ENCODE results near the gene TRNAU1AP.

DNA sequence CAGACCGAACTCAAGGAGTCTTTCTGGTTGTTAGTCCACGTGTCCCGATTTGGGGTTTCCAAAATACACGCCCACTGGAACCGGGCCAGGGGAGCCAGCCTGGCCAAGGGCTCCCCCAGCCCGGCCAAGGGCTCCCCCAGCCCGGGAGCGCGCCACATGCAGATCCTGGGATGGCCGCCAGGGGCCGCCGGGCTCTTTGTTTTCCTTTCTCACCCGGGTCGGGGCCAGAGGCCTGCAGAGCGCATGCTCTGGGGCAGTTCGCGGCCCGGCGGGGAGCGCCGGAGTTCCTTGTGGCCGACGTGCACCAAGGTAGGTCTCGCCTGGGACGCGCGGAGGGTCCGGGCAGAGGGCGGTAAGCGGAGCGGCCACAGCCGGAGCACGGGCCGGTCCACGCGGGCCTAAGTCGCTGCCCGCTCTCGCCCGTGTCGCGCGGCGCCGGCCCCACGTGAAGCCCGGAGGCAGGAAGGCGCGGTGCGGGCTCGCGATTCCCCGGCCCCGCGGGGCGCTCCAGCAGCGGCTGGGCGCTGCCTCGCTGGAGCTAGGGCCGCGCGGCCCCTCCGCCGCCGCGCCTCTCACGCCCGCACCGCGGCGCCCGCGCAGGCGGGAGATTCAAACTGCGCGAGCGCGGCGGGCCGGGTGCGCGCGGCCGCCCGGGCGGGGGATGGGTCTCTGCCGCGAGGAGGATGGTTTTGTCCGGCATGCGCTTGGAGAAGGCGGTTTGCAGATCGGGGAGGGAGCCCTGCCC is 34.7 kb upstream of the TRNAU1AP start:
- TF ChIP-seq, protein P1, sequence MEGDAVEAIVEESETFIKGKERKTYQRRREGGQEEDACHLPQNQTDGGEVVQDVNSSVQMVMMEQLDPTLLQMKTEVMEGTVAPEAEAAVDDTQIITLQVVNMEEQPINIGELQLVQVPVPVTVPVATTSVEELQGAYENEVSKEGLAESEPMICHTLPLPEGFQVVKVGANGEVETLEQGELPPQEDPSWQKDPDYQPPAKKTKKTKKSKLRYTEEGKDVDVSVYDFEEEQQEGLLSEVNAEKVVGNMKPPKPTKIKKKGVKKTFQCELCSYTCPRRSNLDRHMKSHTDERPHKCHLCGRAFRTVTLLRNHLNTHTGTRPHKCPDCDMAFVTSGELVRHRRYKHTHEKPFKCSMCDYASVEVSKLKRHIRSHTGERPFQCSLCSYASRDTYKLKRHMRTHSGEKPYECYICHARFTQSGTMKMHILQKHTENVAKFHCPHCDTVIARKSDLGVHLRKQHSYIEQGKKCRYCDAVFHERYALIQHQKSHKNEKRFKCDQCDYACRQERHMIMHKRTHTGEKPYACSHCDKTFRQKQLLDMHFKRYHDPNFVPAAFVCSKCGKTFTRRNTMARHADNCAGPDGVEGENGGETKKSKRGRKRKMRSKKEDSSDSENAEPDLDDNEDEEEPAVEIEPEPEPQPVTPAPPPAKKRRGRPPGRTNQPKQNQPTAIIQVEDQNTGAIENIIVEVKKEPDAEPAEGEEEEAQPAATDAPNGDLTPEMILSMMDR (IDR thresholded peaks at IDR 0.05): peak in 6 of 7 experiments; percentile 16 to 100 (median 98)
- TF ChIP-seq EP300 (IDR thresholded peaks at IDR 0.05) (no peak), POLR2A (IDR thresholded peaks at IDR 0.05) (no peak), POLR2AphosphoS5 (IDR thresholded peaks at IDR 0.05) (peak in 2 of 3 donors; percentile 72 to 86)
